H1 (cell line): ENCODE measurements around the gene HS6ST1. TPM values are rescaled to one million over a fixed set of nuclear protein-coding genes. Genes with fewer than 3 reads are reported as not detected.

Experiments used
- CTCF ChIA-PET: fragments of 300-600 bp; sonication (Branson Sonifier 250); formaldehyde crosslinking; loops from one replicate; lab custom pipeline; 2021; ENCODE audit not compliant: partially characterized antibody; lab: Charles Lee
- POLR2A ChIA-PET: fragments of 300-600 bp; sonication (Branson Sonifier 250); formaldehyde crosslinking; loops from one replicate; lab custom pipeline; 2021; ENCODE audit warnings: inconsistent platforms; ENCODE audit not compliant: partially characterized antibody; lab: Charles Lee
- DNase-seq, 2 experiments: peaks; one replicate each; pipeline versions ENCODE4 v3.0.0 to v3.0.0-alpha.2; 2010 to 2022; ENCODE audit warnings: low spot score in 2 of 2, low read depth in 1 of 2, mixed read lengths in 1 of 2
- FAIRE-seq: peaks from 2 replicates; lab custom pipeline; 2011; peaks lifted over from hg19 to GRCh38; lab: Jason Lieb, UNC
- H2AFZ ChIP-seq: 2 replicates; pipeline ENCODE4 v1.8.1; 2012; ENCODE audit warnings: low read length, inconsistent platforms
- H2AK5ac ChIP-seq: 2 replicates; pipeline ENCODE4 v1.6.1; 2013; ENCODE audit warnings: low read depth, low read length
- H2BK120ac ChIP-seq: replicated peaks from 2 replicates; pipeline ENCODE3; 2013; ENCODE audit warnings: low read depth, low read length, inconsistent platforms
- H2BK12ac ChIP-seq: 2 replicates; pipeline ENCODE4 v1.6.1; 2013; ENCODE audit warnings: low read depth, low read length
- H2BK15ac ChIP-seq: 2 replicates; pipeline ENCODE4 v1.6.1; 2013; ENCODE audit warnings: low read length
- H2BK20ac ChIP-seq: 2 replicates; pipeline ENCODE4 v1.6.1; 2013; ENCODE audit warnings: low read length
- H2BK5ac ChIP-seq: 2 replicates; pipeline ENCODE4 v1.6.1; 2013; ENCODE audit warnings: low read depth, low read length
- H3K14ac ChIP-seq: 2 replicates; pipeline ENCODE4 v1.6.1; 2013; ENCODE audit warnings: inconsistent platforms; ENCODE audit not compliant: insufficient read length
- H3K18ac ChIP-seq: 2 replicates; pipeline ENCODE4 v1.6.1; 2013; ENCODE audit warnings: low read length; ENCODE audit errors: extremely low read depth
- H3K23ac ChIP-seq: 2 replicates; pipeline ENCODE4 v1.6.1; 2013; ENCODE audit warnings: inconsistent platforms; ENCODE audit not compliant: insufficient read length
- H3K23me2 ChIP-seq: 2 replicates; pipeline ENCODE4 v1.6.1; 2013; ENCODE audit warnings: low read depth, low read length
- H3K27ac ChIP-seq: 2 replicates; pipeline ENCODE4 v1.6.1; 2011; ENCODE audit warnings: low read depth, low read length, inconsistent platforms
- H3K27me3 ChIP-seq, 4 experiments: replicated peaks in 1 of 4; 1 replicate in 1 of 4; 2 replicates in 3 of 4; pipeline versions ENCODE4 v1.6.1 to v1.8.1; 2011 to 2013; ENCODE audit warnings: low read length in 3 of 4, mild to moderate bottlenecking in 3 of 4, inconsistent platforms in 2 of 4, mixed read lengths in 2 of 4, moderate library complexity in 1 of 4; ENCODE audit not compliant: control insufficient read depth in 3 of 4, insufficient read depth in 3 of 4; ENCODE audit errors: extremely low read depth in 1 of 4
- H3K36me3 ChIP-seq, 4 experiments: 2 replicates each; pipeline versions ENCODE4 v1.6.1 to v1.8.1; 2011 to 2013; ENCODE audit warnings: mild to moderate bottlenecking in 4 of 4, low read length in 3 of 4, moderate library complexity in 2 of 4, control low read depth in 1 of 4, inconsistent platforms in 1 of 4; ENCODE audit not compliant: insufficient read depth in 4 of 4, control insufficient read depth in 2 of 4
- H3K4ac ChIP-seq: replicated peaks from 2 replicates; pipeline ENCODE3; 2013; ENCODE audit warnings: low read length, low read depth, mixed read lengths, inconsistent platforms; ENCODE audit not compliant: insufficient read length
- H3K4me1 ChIP-seq, 4 experiments: replicated peaks in 1 of 4; 1 replicate in 1 of 4; 2 replicates in 3 of 4; pipeline versions ENCODE4 v1.6.1 to v1.8.1; 2011 to 2013; ENCODE audit warnings: low read length in 3 of 4, inconsistent platforms in 2 of 4, mixed read lengths in 1 of 4; ENCODE audit not compliant: insufficient read depth in 4 of 4, control insufficient read depth in 3 of 4
- H3K4me2 ChIP-seq, 2 experiments: 2 replicates each; pipeline versions ENCODE4 v1.6.1 to v1.8.1; 2011 to 2013; ENCODE audit warnings: low read depth in 2 of 2, low read length in 2 of 2, control low read depth in 1 of 2, inconsistent platforms in 1 of 2, mild to moderate bottlenecking in 1 of 2; ENCODE audit not compliant: insufficient read depth in 1 of 2
- H3K4me3 ChIP-seq, 4 experiments: fragments of 200-600, 300-600 bp in 1 of 4; sonication (generic), shearing (Covaris generic), sonication (Bioruptor Twin) in 1 of 4; 2 replicates each; pipeline versions ENCODE4 v1.5.1 to v1.8.1; 2011 to 2016; ENCODE audit warnings: low read length in 4 of 4, low read depth in 3 of 4, control low read depth in 2 of 4, inconsistent platforms in 2 of 4, mild to moderate bottlenecking in 2 of 4, mixed read lengths in 1 of 4, moderate library complexity in 1 of 4; ENCODE audit not compliant: insufficient read depth in 2 of 4; ENCODE audit errors: extremely low read depth in 1 of 4
- H3K56ac ChIP-seq: replicated peaks from 2 replicates; pipeline ENCODE3; 2013; ENCODE audit warnings: low read depth, mild to moderate bottlenecking, mixed read lengths, low read length, inconsistent platforms; ENCODE audit not compliant: insufficient read length
- H3K79me1 ChIP-seq: 2 replicates; pipeline ENCODE4 v1.6.1; 2013; ENCODE audit warnings: low read depth, low read length, control low read depth
- H3K79me2 ChIP-seq, 2 experiments: 2 replicates each; pipeline versions ENCODE4 v1.6.1 to v1.8.1; 2012 to 2013; ENCODE audit warnings: low read length in 2 of 2, mild to moderate bottlenecking in 2 of 2, inconsistent platforms in 1 of 2; ENCODE audit not compliant: insufficient read depth in 2 of 2, control insufficient read depth in 1 of 2
- H3K9ac ChIP-seq, 4 experiments: replicated peaks in 1 of 4; 1 replicate in 1 of 4; 2 replicates in 3 of 4; pipeline versions ENCODE4 v1.6.1 to v1.8.1; 2011 to 2013; ENCODE audit warnings: low read depth in 3 of 4, low read length in 3 of 4, control low read depth in 2 of 4, mild to moderate bottlenecking in 2 of 4, moderate library complexity in 2 of 4, inconsistent platforms in 1 of 4; ENCODE audit errors: extremely low read depth in 1 of 4
- H3K9me3 ChIP-seq, 2 experiments: 2 replicates each; pipeline versions ENCODE4 v1.6.1 to v1.8.1; 2012 to 2013; ENCODE audit warnings: mild to moderate bottlenecking in 2 of 2, moderate library complexity in 2 of 2, control low read depth in 1 of 2, inconsistent platforms in 1 of 2, low read depth in 1 of 2, low read length in 1 of 2, mixed read lengths in 1 of 2; ENCODE audit not compliant: insufficient read depth in 2 of 2
- H4K20me1 ChIP-seq, 2 experiments: replicated peaks in 1 of 2; 2 replicates each; pipeline versions ENCODE3 to v1.8.1; 2011 to 2013; ENCODE audit warnings: inconsistent platforms in 2 of 2, low read length in 2 of 2, mild to moderate bottlenecking in 1 of 2; ENCODE audit not compliant: insufficient read depth in 2 of 2, control insufficient read depth in 1 of 2
- H4K5ac ChIP-seq: 2 replicates; pipeline ENCODE4 v1.6.1; 2013; ENCODE audit warnings: low read length, low read depth, mixed read lengths, inconsistent platforms; ENCODE audit not compliant: insufficient read length
- H4K8ac ChIP-seq: 2 replicates; pipeline ENCODE4 v1.8.0; 2013; ENCODE audit warnings: mild to moderate bottlenecking, moderate library complexity, low read length, inconsistent platforms; ENCODE audit not compliant: insufficient read depth; ENCODE audit errors: extremely low read depth
- H4K91ac ChIP-seq: replicated peaks from 2 replicates; pipeline ENCODE3; 2013; ENCODE audit warnings: low read length, mixed read lengths, inconsistent platforms; ENCODE audit not compliant: insufficient read length
- CBX8 ChIP-seq: fragments of 300-800, 300-1000 bp; sonication (generic); IDR thresholded peaks from 2 replicates; pipeline ENCODE4 v1.7.1; 2016; ENCODE audit warnings: low read depth, low read length, borderline replicate concordance
- EP300 ChIP-seq, 2 experiments: IDR thresholded peaks; 1 replicate in 1 of 2; 2 replicates in 1 of 2; pipeline ENCODE4 v1.6.1; 2011 to 2012; ENCODE audit warnings: low read depth in 2 of 2, low read length in 2 of 2, mild to moderate bottlenecking in 2 of 2, borderline replicate concordance in 1 of 2, inconsistent platforms in 1 of 2, moderate library complexity in 1 of 2
- FOSL1 ChIP-seq: IDR thresholded peaks from 2 replicates; pipeline ENCODE4 v1.6.1; 2011; ENCODE audit warnings: mild to moderate bottlenecking, low read depth, low read length, moderate library complexity; ENCODE audit not compliant: insufficient read depth
- KDM4A ChIP-seq: IDR thresholded peaks from one replicate; pipeline ENCODE4 v1.7.1; 2012; ENCODE audit warnings: low read depth, mild to moderate bottlenecking, moderate library complexity, low read length, inconsistent platforms; ENCODE audit not compliant: severe bottlenecking
- NRF1 ChIP-seq: IDR thresholded peaks from 2 replicates; pipeline ENCODE4 v1.6.1; 2011; ENCODE audit warnings: mild to moderate bottlenecking, low read depth, low read length, improper control_type of control experiment
- RNF2 ChIP-seq: fragments of 200-900, 300-1000 bp; sonication (generic); IDR thresholded peaks from 2 replicates; pipeline ENCODE4 v1.7.1; 2016; ENCODE audit warnings: borderline replicate concordance, low read depth, mild to moderate bottlenecking, antibody characterized with exemption, low read length; ENCODE audit not compliant: poor library complexity, severe bottlenecking; ENCODE audit errors: missing control alignments
- SAP30 ChIP-seq: fragments of 300-600 bp; sonication (generic); IDR thresholded peaks from 2 replicates; pipeline ENCODE4 v1.7.1; 2012; ENCODE audit warnings: low read length, moderate library complexity, mild to moderate bottlenecking, inconsistent platforms; ENCODE audit not compliant: insufficient read depth, insufficient replicate concordance
- SIN3A ChIP-seq, 2 experiments: IDR thresholded peaks in 1 of 2; conservative IDR thresholded peaks in 1 of 2; 2 replicates each; pipeline ENCODE4 v1.6.1; 2011 to 2012; ENCODE audit warnings: low read length in 2 of 2, improper control_type of control experiment in 1 of 2, low read depth in 1 of 2, mild to moderate bottlenecking in 1 of 2
- SP1 ChIP-seq: IDR thresholded peaks from 2 replicates; pipeline ENCODE4 v1.6.1; 2011; ENCODE audit warnings: low read depth, low read length
- SP4 ChIP-seq: IDR thresholded peaks from 2 replicates; pipeline ENCODE4 v1.6.1; 2012; ENCODE audit warnings: low read length, inconsistent platforms
- TAF7 ChIP-seq: optimal IDR thresholded peaks from 2 replicates; pipeline ENCODE3; 2011; ENCODE audit warnings: low read depth, mild to moderate bottlenecking, inconsistent platforms, low read length, moderate library complexity, borderline replicate concordance
- TBP ChIP-seq: IDR thresholded peaks from 2 replicates; pipeline ENCODE4 v1.6.1; 2011; ENCODE audit warnings: low read depth, low read length, improper control_type of control experiment
- YY1 ChIP-seq: IDR thresholded peaks from 2 replicates; pipeline ENCODE4 v1.6.1; 2011; ENCODE audit warnings: low read depth, mild to moderate bottlenecking, low read length
- WGBS, 2 experiments: shearing (Covaris generic) in 1 of 2; methylation state at CpG; one replicate each; pipeline versions ENCODE4 v1.1.6 to v1.1.7; 2013 to 2015; ENCODE audit warnings: low lambda C conversion rate in 2 of 2, mixed read lengths in 2 of 2, inconsistent platforms in 1 of 2, low coverage in 1 of 2, missing lambda C conversion rate in 1 of 2; ENCODE audit not compliant: insufficient replicate concordance in 2 of 2, insufficient coverage in 1 of 2, insufficient read length in 1 of 2; ENCODE audit errors: extremely low coverage in 1 of 2, missing lambda C conversion rate in 1 of 2; 5-methylcytosine and 5-hydroxymethylcytosine counted together
- polyA plus RNA-seq, 7 experiments: library from polyadenylated mRNA; depleted of rRNA in 3 of 7; stranded (reverse) in 5 of 7; unstranded in 2 of 7; fragments of >200 nt in 5 of 7; fragments of 200-250 nt in 2 of 7; gene quantifications; 1 replicate in 5 of 7; 2 replicates in 1 of 7; 4 replicates in 1 of 7; pipeline versions ENCODE4 v1.2.1 to v1.2.3, GENCODE V29; 2011 to 2013; ENCODE audit warnings: missing spikeins in 2 of 7, mixed read lengths in 2 of 7
- total RNA-seq: library from RNA; stranded (reverse); fragmentation: NEBNext Ultra II Directional; extraction: Animal tissue kit (Norgen Biotek cat#: 25700); gene quantifications from 2 replicates; pipeline ENCODE4 v1.2.1, GENCODE V29; 2021

The HS6ST1 gene
- total and polyA plus RNA-seq, 2 of the 8 experiments (the other 6 are each of a cell fraction or from before 2014, with no cell fraction given): 37.4 to 74.6 TPM

- no peak overlapping the region for H4K91ac ChIP-seq
- no peak overlapping the region for H3K4me3 ChIP-seq
- no peak overlapping the region for H3K18ac ChIP-seq
- 86% methylated on average over 6 of the region's 6 CpGs; no CpG with 5 or more reads in 1 of the 2 experiments for WGBS, 2 experiments
- H3K4ac ChIP-seq: no peak overlapping the region
- H3K9ac ChIP-seq: no peak overlapping the region
- H3K23me2 ChIP-seq: no peaks in the 10 kb centered on the region
- H3K79me2 ChIP-seq: peaks cover 0 to 59% of the 10 kb centered on the region in 2 experiments; a peak in 2 of 4 replicates
- H3K9me3 ChIP-seq: no peaks in the 10 kb centered on the region
- no peak overlapping the region for H2BK15ac ChIP-seq
- H2BK120ac ChIP-seq: no peak overlapping the region
- no peak overlapping the region for H2BK5ac ChIP-seq
- no peak overlapping the region for H3K56ac ChIP-seq
- H4K8ac ChIP-seq: no peak overlapping the region
- no peaks in the 10 kb centered on the region; a peak in 1 of 7 replicates for H3K4me1 ChIP-seq
- no peaks in the 10 kb centered on the region for H3K27me3 ChIP-seq
- no peak overlapping the region for H3K27ac ChIP-seq
- peaks cover 2 to 12% (median 4%) of the 10 kb centered on the region in 4 experiments; a peak in 5 of 8 replicates for H3K36me3 ChIP-seq
- no peak overlapping the region for H2BK12ac ChIP-seq
- ChIA-PET CTCF (no interaction called here), POLR2A (no interaction called here)
- H3K79me1 ChIP-seq: peaks cover 25% of the 10 kb centered on the region
- no peak overlapping the region for H2AFZ ChIP-seq
- no peak overlapping the region for H2AK5ac ChIP-seq
- no peak overlapping the region for H3K23ac ChIP-seq
- H2BK20ac ChIP-seq: no peak overlapping the region
- no peak for FAIRE-seq
- no peak for DNase-seq
- no peak overlapping the region for H3K4me2 ChIP-seq
- no peak overlapping the region for H4K5ac ChIP-seq
- no peak overlapping the region for H3K14ac ChIP-seq
- H4K20me1 ChIP-seq: peaks cover 25 to 50% of the 10 kb centered on the region in 2 experiments
- no peak for TF ChIP-seq FOSL1
- TF ChIP-seq SP4: no peak
- TF ChIP-seq SIN3A (conservative IDR thresholded peaks at IDR 0.05 in 1 of 2, IDR thresholded peaks at IDR 0.05 in 1 of 2; ENCODE audit: low read depth in 1 of 2, low read length in 2 of 2): no peak
- no peak for TF ChIP-seq EP300 (IDR thresholded peaks at IDR 0.05; ENCODE audit: borderline replicate concordance in 1 of 2, low read depth in 2 of 2, low read length in 2 of 2)
- no peak for TF ChIP-seq CBX8
- TF ChIP-seq YY1: no peak
- TF ChIP-seq SAP30: no peak
- no peak for TF ChIP-seq KDM4A
- no peak for TF ChIP-seq TAF7
- TF ChIP-seq RNF2: no peak
- no peak for TF ChIP-seq SP1
- no peak for TF ChIP-seq NRF1
- no peak for TF ChIP-seq TBP
These were observed 44.5 kb downstream of the HS6ST1 start for GRCh38 chr2:128274218-128274617.
